ENCODE measurements around the gene CCDC74B.
"Not testable (repeated sequence)": the region's sequence is repeated elsewhere in the genome, so short reads cannot be mapped to it uniquely, and the experiment has no call there.

CCDC74B gene

GRCh38 chr2:130158631-130159030, 13.7 kb upstream of the CCDC74B start:
- Histone ChIP-seq H3K4me2 (ENCODE audit: low read length) (no peak overlapping the region), H3K4me3 (ENCODE audit: low read depth, low read length) (no peak overlapping the region), H3K27ac (no peak overlapping the region), H3K9ac (no peak overlapping the region), H3K9me3 (ENCODE audit: control insufficient read depth, low read length) (no peaks in the 10 kb centered on the region), H2AFZ (no peak overlapping the region), H3K4me1 (peaks cover 2% of the 10 kb centered on the region), H3K27me3 (ENCODE audit: control insufficient read depth, insufficient read depth, low read length) (no peaks in the 10 kb centered on the region), H3K36me3 (ENCODE audit: control insufficient read depth, insufficient read depth, low read length) (no peaks in the 10 kb centered on the region), H3K79me2 (no peaks in the 10 kb centered on the region)
- TF ChIP-seq CTCF (IDR thresholded peaks at IDR 0.05), result no peak

GRCh38 chr2:130157825-130158514, 13.1 kb upstream of the CCDC74B start:
- H3K79me2 ChIP-seq; H3K9me3 ChIP-seq (ENCODE audit: control insufficient read depth, low read length); H3K4me3 ChIP-seq (ENCODE audit: low read depth, low read length); H3K4me2 ChIP-seq (ENCODE audit: low read length); H2AFZ ChIP-seq; H3K27me3 ChIP-seq (ENCODE audit: control insufficient read depth, insufficient read depth, low read length); H3K27ac ChIP-seq; H3K4me1 ChIP-seq; H3K9ac ChIP-seq; H3K36me3 ChIP-seq (ENCODE audit: control insufficient read depth, insufficient read depth, low read length): not testable (repeated sequence)

- not testable (repeated sequence) for H3K79me2 ChIP-seq; H3K27me3 ChIP-seq (ENCODE audit: control insufficient read depth, insufficient read depth, low read length); H3K9me3 ChIP-seq (ENCODE audit: control insufficient read depth, low read length); H3K36me3 ChIP-seq (ENCODE audit: control insufficient read depth, insufficient read depth, low read length); H3K4me2 ChIP-seq (ENCODE audit: low read length); H2AFZ ChIP-seq; H3K4me1 ChIP-seq; H3K9ac ChIP-seq; H3K4me3 ChIP-seq (ENCODE audit: low read depth, low read length); H3K27ac ChIP-seq
Measured at GRCh38 chr2:130157354-130157753, 12.4 kb upstream of the CCDC74B start.

- no peak overlapping the region for H3K9ac ChIP-seq
- no peak overlapping the region for H3K27ac ChIP-seq
- H3K4me3 ChIP-seq (ENCODE audit: low read depth, low read length), result no peak overlapping the region
- H2AFZ ChIP-seq, result no peak overlapping the region
- H3K4me2 ChIP-seq (ENCODE audit: low read length), result no peak overlapping the region
- TF ChIP-seq CTCF (IDR thresholded peaks at IDR 0.05), result no peak
- H3K27me3 ChIP-seq (ENCODE audit: control insufficient read depth, insufficient read depth, low read length), result no peaks in the 10 kb centered on the region
- H3K79me2 ChIP-seq, result no peaks in the 10 kb centered on the region
- no peaks in the 10 kb centered on the region for H3K9me3 ChIP-seq (ENCODE audit: control insufficient read depth, low read length)
- H3K4me1 ChIP-seq, result peaks cover 2% of the 10 kb centered on the region
- H3K36me3 ChIP-seq (ENCODE audit: control insufficient read depth, insufficient read depth, low read length), result no peaks in the 10 kb centered on the region
Measured at GRCh38 chr2:130156624-130157004, 11.7 kb upstream of the CCDC74B start.

GRCh38 chr2:130155956-130156623, 11.2 kb upstream of the CCDC74B start:
- not testable (repeated sequence) for H3K27me3 ChIP-seq (ENCODE audit: control insufficient read depth, insufficient read depth, low read length); H3K9ac ChIP-seq; H3K9me3 ChIP-seq (ENCODE audit: control insufficient read depth, low read length); H3K4me3 ChIP-seq (ENCODE audit: low read depth, low read length); H3K36me3 ChIP-seq (ENCODE audit: control insufficient read depth, insufficient read depth, low read length); H3K79me2 ChIP-seq; H3K4me1 ChIP-seq
- Histone ChIP-seq H3K27ac (peak overlapping the region; percentile 27), H3K4me2 (ENCODE audit: low read length) (peak overlapping the region; percentile 4), H2AFZ (peak overlapping the region; percentile 25)
- TF ChIP-seq CTCF (IDR thresholded peaks at IDR 0.05), result peak; percentile 85
